ENCODE results near the gene PDGFD.

The PDGFD gene

DNA sequence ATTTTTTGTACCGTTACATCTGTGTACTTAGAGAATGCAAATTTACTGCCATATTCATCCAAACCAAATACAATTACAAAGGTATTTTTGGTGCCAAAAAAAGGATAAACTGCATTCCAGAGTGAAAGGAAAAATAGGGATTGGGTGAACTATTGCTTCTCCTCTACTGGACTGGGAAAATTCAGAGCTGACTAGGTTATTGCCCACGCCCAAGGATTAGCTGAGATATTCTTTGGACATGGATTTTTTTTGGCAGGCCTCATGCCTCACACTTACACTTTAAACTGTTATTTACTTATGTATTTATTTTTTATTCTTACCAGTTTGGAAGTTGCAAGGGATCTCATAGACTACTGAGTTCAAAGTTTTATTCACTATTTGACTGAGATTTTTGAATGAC is 203.8 kb downstream of the PDGFD start:
- H3K4me3 ChIP-seq (ENCODE audit: low read length): no peak overlapping the region
- no peak for DNase-seq (ENCODE audit: low read depth)
- TF ChIP-seq, protein P1, sequence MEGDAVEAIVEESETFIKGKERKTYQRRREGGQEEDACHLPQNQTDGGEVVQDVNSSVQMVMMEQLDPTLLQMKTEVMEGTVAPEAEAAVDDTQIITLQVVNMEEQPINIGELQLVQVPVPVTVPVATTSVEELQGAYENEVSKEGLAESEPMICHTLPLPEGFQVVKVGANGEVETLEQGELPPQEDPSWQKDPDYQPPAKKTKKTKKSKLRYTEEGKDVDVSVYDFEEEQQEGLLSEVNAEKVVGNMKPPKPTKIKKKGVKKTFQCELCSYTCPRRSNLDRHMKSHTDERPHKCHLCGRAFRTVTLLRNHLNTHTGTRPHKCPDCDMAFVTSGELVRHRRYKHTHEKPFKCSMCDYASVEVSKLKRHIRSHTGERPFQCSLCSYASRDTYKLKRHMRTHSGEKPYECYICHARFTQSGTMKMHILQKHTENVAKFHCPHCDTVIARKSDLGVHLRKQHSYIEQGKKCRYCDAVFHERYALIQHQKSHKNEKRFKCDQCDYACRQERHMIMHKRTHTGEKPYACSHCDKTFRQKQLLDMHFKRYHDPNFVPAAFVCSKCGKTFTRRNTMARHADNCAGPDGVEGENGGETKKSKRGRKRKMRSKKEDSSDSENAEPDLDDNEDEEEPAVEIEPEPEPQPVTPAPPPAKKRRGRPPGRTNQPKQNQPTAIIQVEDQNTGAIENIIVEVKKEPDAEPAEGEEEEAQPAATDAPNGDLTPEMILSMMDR (IDR thresholded peaks at IDR 0.05; ENCODE audit: insufficient read depth, low read depth, low read length, missing control alignments): no peak

- H3K4me3 ChIP-seq (ENCODE audit: low read length): no peak overlapping the region
- TF ChIP-seq, protein P1 (IDR thresholded peaks at IDR 0.05; ENCODE audit: insufficient read depth, low read depth, low read length, missing control alignments): no peak
- no peak for DNase-seq (ENCODE audit: low read depth)
Measured at GRCh38 chr11:103959279-103959942, 204.5 kb downstream of the PDGFD start.

- DNase-seq (ENCODE audit: low read depth): no peak
- TF ChIP-seq, protein P1 (IDR thresholded peaks at IDR 0.05; ENCODE audit: insufficient read depth, low read depth, low read length, missing control alignments): no peak
Measured at GRCh38 chr11:103958475-103959215, 205.3 kb downstream of the PDGFD start.

GRCh38 chr11:103953797-103954486 is 210.0 kb downstream of the PDGFD start:
- TF ChIP-seq, protein P1 (IDR thresholded peaks at IDR 0.05; ENCODE audit: insufficient read depth, low read depth, low read length, missing control alignments): no peak
- no peak for DNase-seq (ENCODE audit: low read depth)
- no peak overlapping the region for H3K4me3 ChIP-seq (ENCODE audit: low read length)

More at GRCh38 chr11:103958475-103959215, 205.3 kb downstream of the PDGFD start:
- no peak overlapping the region for H3K4me3 ChIP-seq (ENCODE audit: low read length)

DNA sequence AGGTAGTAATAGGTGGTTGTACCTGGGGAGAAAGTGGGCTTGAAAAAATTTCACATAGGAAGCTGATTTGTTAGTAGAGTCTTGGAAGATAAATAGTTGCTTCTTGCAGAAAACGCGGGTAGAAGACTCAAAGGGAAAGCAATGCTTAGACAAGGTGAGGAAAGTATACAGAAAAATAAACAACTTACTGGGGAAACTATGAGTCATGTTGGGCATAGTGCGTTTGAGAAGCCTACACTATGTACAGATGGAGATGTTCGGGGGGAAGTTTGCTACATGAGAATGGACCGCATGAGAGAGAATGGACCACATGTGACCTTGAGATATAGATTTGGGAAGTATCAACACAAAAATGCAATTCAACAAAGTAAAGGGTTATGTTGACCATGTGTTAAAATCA is 214.2 kb downstream of the PDGFD start:
- TF ChIP-seq, protein P1 (IDR thresholded peaks at IDR 0.05; ENCODE audit: insufficient read depth, low read depth, low read length, missing control alignments): no peak
- DNase-seq (ENCODE audit: low read depth): no peak
- no peak overlapping the region for H3K4me3 ChIP-seq (ENCODE audit: low read length)

DNA sequence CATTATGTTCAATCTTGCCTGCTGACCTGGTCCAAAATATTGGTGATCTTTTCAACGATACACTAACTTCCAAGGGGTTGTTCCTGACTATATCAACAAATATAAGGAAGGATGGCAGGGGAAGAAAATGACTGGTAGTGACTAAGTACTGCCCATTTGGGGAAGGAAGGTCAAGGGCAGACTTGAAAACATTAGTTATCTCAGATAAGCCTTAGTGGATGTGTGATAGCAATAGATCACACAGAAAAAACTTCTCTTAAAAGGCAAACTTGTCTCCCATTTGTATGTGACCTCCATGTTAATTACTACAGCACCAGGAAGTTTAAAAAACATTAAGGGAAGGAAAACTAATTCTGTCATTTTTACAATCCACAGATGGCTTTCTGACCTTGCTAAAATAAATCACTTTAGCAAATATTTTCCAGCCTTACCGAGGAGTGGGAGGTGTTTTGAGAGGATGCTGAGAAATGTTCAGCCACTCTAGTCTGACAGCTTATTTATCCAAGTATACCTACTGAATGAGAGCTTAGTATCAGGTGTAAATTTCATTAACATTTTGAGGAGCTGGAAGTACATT is 215.7 kb downstream of the PDGFD start:
- no peak for DNase-seq (ENCODE audit: low read depth)
- TF ChIP-seq, protein P1 (IDR thresholded peaks at IDR 0.05; ENCODE audit: insufficient read depth, low read depth, low read length, missing control alignments): no peak
- no peak overlapping the region for H3K4me3 ChIP-seq (ENCODE audit: low read length)

Data from epithelial cell of esophagus (primary cell).